Keratinocyte (primary cell): ENCODE measurements around the gene SWAP70. TPM values are rescaled to one million over a fixed set of nuclear protein-coding genes. Genes with fewer than 3 reads are reported as not detected.

Experiments used
- DNase-seq: peaks from one replicate; pipeline ENCODE4 v3.0.0-alpha.2; 2011; ENCODE audit warnings: low read depth, missing footprints, low spot score
- FAIRE-seq: peaks from 2 replicates; lab custom pipeline; 2011; peaks lifted over from hg19 to GRCh38; lab: Jason Lieb, UNC
- H2AFZ ChIP-seq: 2 replicates; pipeline ENCODE4 v1.6.0; 2012; ENCODE audit warnings: low read length, control low read depth, inconsistent platforms; ENCODE audit not compliant: control insufficient read depth
- H3K27ac ChIP-seq: 2 replicates; pipeline ENCODE4 v1.5.1; 2011; ENCODE audit warnings: low read length; ENCODE audit not compliant: control insufficient read depth, insufficient read depth
- H3K27me3 ChIP-seq: 3 replicates; pipeline ENCODE4 v1.6.0; 2011; ENCODE audit warnings: low read length; ENCODE audit not compliant: control insufficient read depth, insufficient read depth; ENCODE audit errors: extremely low read depth
- H3K36me3 ChIP-seq, 2 experiments: 2 replicates in 1 of 2; 3 replicates in 1 of 2; pipeline ENCODE4 v1.5.1; 2011; ENCODE audit warnings: low read length in 2 of 2, mild to moderate bottlenecking in 1 of 2; ENCODE audit not compliant: control insufficient read depth in 2 of 2, insufficient read depth in 2 of 2; ENCODE audit errors: extremely low read depth in 1 of 2
- H3K4me1 ChIP-seq: 3 replicates; pipeline ENCODE4 v1.5.1; 2011; ENCODE audit warnings: low read length; ENCODE audit not compliant: control insufficient read depth, insufficient read depth; ENCODE audit errors: extremely low read depth
- H3K4me2 ChIP-seq: 3 replicates; pipeline ENCODE4 v1.6.0; 2011; ENCODE audit warnings: low read depth, low read length; ENCODE audit not compliant: control insufficient read depth, insufficient read depth; ENCODE audit errors: extremely low read depth
- H3K4me3 ChIP-seq, 3 experiments: fragments of 200-600 bp in 1 of 3; sonication (generic) in 1 of 3; 2 replicates in 2 of 3; 3 replicates in 1 of 3; pipeline ENCODE4 v1.5.1; 2011 to 2016; ENCODE audit warnings: low read length in 3 of 3, mild to moderate bottlenecking in 3 of 3, control low read depth in 2 of 3, inconsistent platforms in 1 of 3, low read depth in 1 of 3, mixed read lengths in 1 of 3, mixed run types in 1 of 3, moderate library complexity in 1 of 3; ENCODE audit not compliant: control insufficient read depth in 2 of 3, insufficient read depth in 2 of 3; ENCODE audit errors: extremely low read depth in 1 of 3
- H3K79me2 ChIP-seq: 2 replicates; pipeline ENCODE4 v1.6.0; 2012; ENCODE audit warnings: low read length; ENCODE audit not compliant: control insufficient read depth, insufficient read depth
- H3K9ac ChIP-seq: 3 replicates; pipeline ENCODE4 v1.6.0; 2011; ENCODE audit warnings: low read length; ENCODE audit not compliant: control insufficient read depth, insufficient read depth; ENCODE audit errors: extremely low read depth
- H3K9me1 ChIP-seq: 3 replicates; pipeline ENCODE4 v1.6.0; 2011; ENCODE audit warnings: low read length; ENCODE audit not compliant: control insufficient read depth, insufficient read depth; ENCODE audit errors: extremely low read depth
- H3K9me3 ChIP-seq: 2 replicates; pipeline ENCODE4 v1.5.1; 2012; ENCODE audit warnings: low read depth, low read length; ENCODE audit not compliant: control insufficient read depth
- H4K20me1 ChIP-seq: 3 replicates; pipeline ENCODE4 v1.6.0; 2011; ENCODE audit warnings: low read length; ENCODE audit not compliant: control insufficient read depth, insufficient read depth; ENCODE audit errors: extremely low read depth
- CTCF ChIP-seq, 3 experiments: IDR thresholded peaks in 1 of 3; conservative IDR thresholded peaks in 1 of 3; optimal IDR thresholded peaks in 1 of 3; 2 replicates in 2 of 3; 3 replicates in 1 of 3; pipeline versions ENCODE3 to v1.5.1; 2011; ENCODE audit warnings: low read length in 3 of 3, mild to moderate bottlenecking in 3 of 3, moderate library complexity in 2 of 3, control low read depth in 1 of 3, inconsistent platforms in 1 of 3; ENCODE audit not compliant: insufficient read depth in 2 of 3; ENCODE audit errors: extremely low read depth in 1 of 3
- EZH2 ChIP-seq: IDR thresholded peaks from one replicate; pipeline ENCODE4 v1.6.1; 2012; ENCODE audit warnings: inconsistent platforms, mild to moderate bottlenecking, low read length, moderate library complexity
- dilution Hi-C: fragments of 300-500 bp; cut with MboI; formaldehyde crosslinking; loops from one replicate; pipeline ENCODE4 v1.7.0; 2020; ENCODE audit warnings: low sequenced_read_pairs; ENCODE audit not compliant: extremely low pct_ligation_motif_present
- polyA plus RNA-seq, 5 experiments: library from polyadenylated mRNA; depleted of rRNA in 3 of 5; stranded (reverse) in 3 of 5; stranded (forward) in 1 of 5; unstranded in 1 of 5; fragments of >200 nt; gene quantifications; 1 replicate in 1 of 5; 2 replicates in 3 of 5; 3 replicates in 1 of 5; pipeline versions ENCODE4 v1.2.1 to v1.2.3, GENCODE V29; 2011 to 2012; ENCODE audit warnings: missing spikeins in 2 of 5, low read depth in 1 of 5, low replicate concordance in 1 of 5

The SWAP70 gene
- polyA plus RNA-seq, 1 donor (not counting 4 experiments of a cell fraction or from before 2014, with no cell fraction given) = 28.5 TPM

GRCh38 chr11:9660886-9661285, 3.0 kb upstream of the SWAP70 start:
- no peaks in the 10 kb centered on the region for H3K9me1 ChIP-seq
- no peaks in the 10 kb centered on the region for H4K20me1 ChIP-seq
- peaks cover 5% of the 10 kb centered on the region for H3K4me1 ChIP-seq
- DNase-seq = no peak
- H3K79me2 ChIP-seq = peaks cover 23% of the 10 kb centered on the region
- H2AFZ ChIP-seq = no peak overlapping the region
- H3K9ac ChIP-seq = no peak overlapping the region
- dilution Hi-C loops = no loop called here
- H3K27me3 ChIP-seq = no peaks in the 10 kb centered on the region
- FAIRE-seq = no peak
- H3K36me3 ChIP-seq = peaks cover 0 to 4% of the 10 kb centered on the region in 2 experiments
- H3K9me3 ChIP-seq = no peaks in the 10 kb centered on the region
- H3K27ac ChIP-seq = no peak overlapping the region
- H3K4me2 ChIP-seq = no peak overlapping the region
- no peak overlapping the region for H3K4me3 ChIP-seq
- TF ChIP-seq CTCF (optimal IDR thresholded peaks at IDR 0.05 in 1 of 3, IDR thresholded peaks at IDR 0.05 in 1 of 3, conservative IDR thresholded peaks at IDR 0.05 in 1 of 3; ENCODE audit: extremely low read depth in 1 of 3, insufficient read depth in 2 of 3, low read length in 3 of 3) (no peak), EZH2 (no peak)

- dilution Hi-C loops = no loop called here
- Histone ChIP-seq H3K79me2 (peaks cover 35% of the 10 kb centered on the region), H3K36me3 (peaks cover 0 to 4% of the 10 kb centered on the region in 2 experiments), H2AFZ (no peak overlapping the region), H3K9me3 (no peaks in the 10 kb centered on the region), H3K4me1 (peaks cover 5% of the 10 kb centered on the region), H3K9me1 (no peaks in the 10 kb centered on the region), H4K20me1 (no peaks in the 10 kb centered on the region), H3K4me3 (no peak overlapping the region), H3K9ac (no peak overlapping the region), H3K27ac (no peak overlapping the region), H3K27me3 (no peaks in the 10 kb centered on the region), H3K4me2 (no peak overlapping the region)
- TF ChIP-seq CTCF (optimal IDR thresholded peaks at IDR 0.05 in 1 of 3, IDR thresholded peaks at IDR 0.05 in 1 of 3, conservative IDR thresholded peaks at IDR 0.05 in 1 of 3; ENCODE audit: extremely low read depth in 1 of 3, insufficient read depth in 2 of 3, low read length in 3 of 3) = no peak
- no peak for TF ChIP-seq EZH2
- FAIRE-seq (no peak), DNase-seq (no peak)
These were observed 1.6 kb upstream of the SWAP70 start for GRCh38 chr11:9662273-9662672.
